GM18873 (cell line): ENCODE measurements around the gene CRYZL1.
"Not testable (repeated sequence)": the region's sequence is repeated elsewhere in the genome, so short reads cannot be mapped to it uniquely, and the experiment has no call there.

Source experiments
- ATAC-seq: cut with Tn5 transposase; IDR thresholded peaks from one replicate; pipeline ENCODE4 v1.9.1; 2021; ENCODE audit warnings: mild to moderate bottlenecking, moderate library complexity, moderate number of reproducible peaks; ENCODE audit not compliant: unreplicated experiment, low FRiP score

The CRYZL1 gene

DNA sequence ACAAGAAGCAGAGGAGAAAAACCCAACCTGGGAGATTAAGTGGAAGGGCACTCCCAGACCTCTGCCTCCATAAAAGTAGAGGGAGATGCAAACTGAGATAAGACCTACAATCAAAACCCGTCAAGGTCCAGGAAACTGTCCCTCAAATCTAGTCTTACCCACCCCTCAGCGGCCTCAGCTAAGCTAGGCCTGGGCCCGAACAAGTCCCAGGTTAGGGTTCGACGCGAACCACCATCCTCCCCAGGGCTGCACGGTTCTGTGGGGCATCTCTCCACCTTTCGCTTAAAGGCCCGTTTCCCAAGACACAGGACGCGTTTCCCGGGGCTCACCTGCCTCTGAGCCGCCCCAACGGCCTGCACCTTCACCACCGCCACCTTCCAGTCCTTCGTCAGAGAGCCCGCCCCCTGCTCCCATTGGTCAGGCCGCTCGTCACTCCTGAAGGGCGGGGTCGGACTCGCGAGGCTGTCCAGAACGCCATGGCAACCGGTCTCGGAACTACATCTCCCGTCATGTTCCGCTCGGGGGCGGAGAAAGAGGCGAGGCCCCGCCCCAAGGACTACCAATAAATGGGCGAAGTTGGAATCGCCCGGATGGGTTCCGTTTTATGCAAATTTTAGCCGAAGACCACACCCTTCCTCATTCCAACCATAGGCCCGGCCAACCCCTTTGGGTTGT lies at the start of gene CRYZL1:
Gene CRYZL1 (minus strand): TSS at position 390 of the 675 bp plus-strand sequence. CDS start 10,190 bp downstream, outside the sequence.
- peak; percentile 85 for ATAC-seq

DNA sequence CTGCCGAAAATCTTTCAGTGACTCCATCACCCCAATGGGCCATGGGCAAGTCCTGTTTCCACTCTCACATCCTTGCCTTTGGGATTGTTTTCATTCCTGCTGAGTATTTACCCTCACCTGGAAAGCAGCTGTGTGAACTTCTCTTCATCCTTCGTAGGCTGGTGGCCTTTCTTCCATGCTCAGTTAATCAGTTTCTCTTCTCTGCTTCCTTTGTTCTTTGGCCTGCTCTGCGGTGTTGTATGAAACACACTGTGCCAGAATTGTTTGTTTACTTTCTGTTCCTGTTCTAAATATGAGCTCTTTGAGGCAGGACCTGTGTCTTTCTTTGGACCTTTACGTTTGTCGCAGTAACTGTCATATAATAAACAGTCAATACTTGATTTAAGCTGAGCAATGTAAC lies 49.3 kb upstream of the CRYZL1 start:
- ATAC-seq = no peak

DNA sequence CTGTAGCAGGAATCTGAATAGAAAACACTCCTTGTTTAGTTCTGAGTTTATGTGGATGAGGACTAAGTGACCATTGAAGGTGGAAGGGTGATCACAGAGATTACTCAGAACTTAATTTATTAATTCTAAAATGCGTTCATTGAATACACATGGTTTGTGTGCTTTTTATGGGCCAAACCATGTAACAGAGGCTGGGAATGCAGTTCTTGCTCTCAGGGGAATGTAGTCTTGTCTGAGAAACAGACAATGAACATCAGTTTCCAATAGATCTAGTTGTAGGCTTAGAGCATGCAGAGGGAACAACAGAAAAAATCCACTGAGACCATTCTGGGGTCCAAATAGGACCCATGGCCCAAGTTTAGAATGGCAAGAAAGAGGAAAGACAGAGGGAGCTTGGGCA lies 46.8 kb upstream of the CRYZL1 start:
- no peak for ATAC-seq

DNA sequence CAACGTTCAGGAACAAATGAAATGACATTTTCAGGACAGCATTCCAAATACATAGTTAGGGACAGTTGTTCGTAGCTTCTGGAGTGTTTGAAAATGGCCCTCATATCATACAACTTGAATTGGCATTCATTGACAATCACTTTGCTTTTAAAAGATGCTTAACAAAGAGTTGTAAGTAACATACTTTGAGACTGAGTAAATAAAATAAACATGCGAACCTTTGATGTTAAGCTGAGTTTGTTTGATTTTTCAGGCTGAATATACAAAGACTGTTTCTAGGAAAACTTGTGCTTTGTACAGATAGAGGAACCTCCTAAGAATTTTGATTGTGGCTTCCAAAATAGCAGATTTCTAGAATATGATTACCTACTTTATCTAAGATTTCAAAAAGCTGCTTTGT lies 46.1 kb upstream of the CRYZL1 start:
- no peak for ATAC-seq

DNA sequence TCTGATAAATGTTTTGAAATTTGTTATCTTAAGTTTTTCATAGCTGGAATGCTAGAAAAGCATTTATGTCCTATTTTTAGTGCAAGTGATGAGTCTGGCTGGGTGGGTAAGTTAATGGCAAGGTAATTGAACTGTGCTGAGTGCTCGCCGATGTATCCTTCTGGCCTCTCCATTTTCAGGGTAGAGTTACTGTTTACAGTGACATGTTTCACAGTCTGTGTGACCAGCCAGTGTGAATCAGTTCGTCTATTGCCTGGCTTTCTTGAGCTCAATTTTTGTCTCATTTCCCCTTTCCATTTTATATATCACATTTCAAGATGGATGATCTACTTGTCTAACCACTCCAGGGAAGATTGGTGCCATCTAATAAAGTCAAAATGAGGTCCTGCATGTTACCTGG lies 44.8 kb upstream of the CRYZL1 start:
- no peak for ATAC-seq

DNA sequence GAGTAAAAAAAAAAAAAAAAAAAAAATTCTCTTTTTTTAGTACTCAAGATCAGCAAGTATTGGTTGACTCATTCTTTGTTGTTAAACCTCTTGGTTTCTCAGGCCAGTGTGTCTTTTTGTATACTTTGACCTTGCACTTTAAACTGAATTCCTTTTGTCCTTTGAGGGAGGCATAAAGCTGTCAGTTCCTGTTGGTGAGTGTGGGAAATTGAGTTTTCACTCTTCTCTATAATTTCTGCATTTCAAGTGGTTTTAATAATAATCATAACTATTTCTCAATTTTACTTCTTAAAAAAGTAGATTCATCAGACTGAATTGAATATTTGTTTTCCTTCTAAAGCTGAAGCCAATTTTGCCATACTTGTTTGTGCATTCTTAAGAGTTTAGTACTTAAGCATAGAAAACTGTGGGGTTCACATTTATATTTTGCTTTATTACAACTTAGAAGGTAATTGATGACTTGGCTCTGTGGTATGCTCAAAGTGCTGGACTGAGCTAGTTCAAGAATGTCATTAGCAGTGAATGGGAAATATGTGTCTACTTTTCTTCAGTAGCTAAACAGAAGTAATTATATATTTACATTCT lies 44.2 kb upstream of the CRYZL1 start:
- ATAC-seq = no peak

DNA sequence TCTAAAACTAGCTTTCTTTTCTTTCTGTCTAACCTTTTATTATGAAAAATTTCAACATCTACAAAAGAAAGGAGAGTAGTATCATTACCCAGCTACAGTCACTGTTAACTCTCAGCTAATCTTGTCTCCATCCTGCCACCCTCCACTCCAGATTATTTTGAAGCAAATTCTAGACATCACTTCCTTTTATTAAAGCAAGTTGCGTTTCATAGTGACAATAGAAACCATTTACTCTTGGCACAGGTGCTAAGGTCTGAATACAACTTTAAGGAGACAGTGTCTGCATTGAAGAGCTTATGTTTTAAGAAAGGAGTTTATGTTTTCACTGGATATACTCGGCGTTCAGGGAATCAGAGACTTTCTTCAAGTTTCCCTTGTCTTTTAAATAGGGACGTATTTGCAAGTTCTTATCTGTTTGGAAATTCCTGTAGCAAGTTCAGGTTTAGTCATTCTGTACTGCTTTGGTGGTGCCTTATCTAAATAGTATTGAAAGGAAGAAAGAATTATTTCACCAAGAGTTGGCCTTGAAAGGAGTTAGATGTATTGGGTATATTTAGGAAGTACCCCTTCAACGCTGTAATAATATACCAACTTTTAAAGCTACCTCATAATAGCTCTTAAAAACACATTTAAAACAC lies 43.5 kb upstream of the CRYZL1 start:
- ATAC-seq = no peak

DNA sequence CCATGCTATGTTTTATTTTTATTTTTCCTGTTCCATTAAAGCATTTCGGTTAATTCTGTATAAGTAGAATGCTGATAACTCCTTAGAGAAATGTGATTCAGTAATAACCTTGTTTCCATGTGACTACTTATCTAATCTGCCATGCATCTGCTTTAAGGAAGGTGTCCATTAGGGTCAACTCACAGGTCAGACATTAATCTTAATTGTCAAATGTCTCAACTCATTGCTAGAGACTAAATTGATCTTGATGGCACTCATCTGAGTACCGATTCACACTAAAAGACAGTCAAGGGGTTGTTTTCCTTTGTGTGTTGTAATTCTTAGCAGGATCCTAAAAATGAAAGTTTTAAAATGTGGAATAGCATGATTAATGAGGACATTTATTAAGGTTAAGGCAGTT lies 42.5 kb upstream of the CRYZL1 start:
- no peak for ATAC-seq

DNA sequence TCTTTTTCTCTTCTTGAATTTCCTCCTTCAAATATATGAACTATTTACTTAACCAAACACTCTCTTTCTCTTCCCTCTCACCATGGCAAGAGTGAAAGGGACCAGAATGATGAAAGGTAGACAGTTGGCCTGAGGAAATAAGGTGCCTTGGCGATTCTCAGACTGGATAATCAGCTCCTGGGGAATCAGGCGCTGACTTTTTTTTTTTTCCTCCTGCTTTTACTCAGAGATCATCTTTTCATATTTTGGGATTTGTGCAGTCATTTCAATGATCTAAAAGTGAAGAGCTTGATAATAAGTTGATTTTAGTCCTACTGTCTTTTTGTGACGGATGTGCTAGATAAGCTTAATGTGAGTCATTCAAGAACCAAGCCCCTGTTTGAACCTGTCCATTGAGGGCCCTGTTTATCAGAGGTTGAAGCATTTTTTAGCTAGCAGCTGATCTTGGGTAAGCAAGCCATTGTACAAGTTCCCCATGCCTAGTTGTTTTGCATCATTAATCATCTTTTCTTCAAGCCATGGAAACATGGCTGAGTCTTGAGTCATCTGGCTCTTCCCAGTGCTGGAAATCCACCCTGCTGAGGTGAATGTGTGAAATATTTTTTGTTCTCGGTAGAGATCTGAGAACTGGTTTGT lies 41.6 kb upstream of the CRYZL1 start:
- ATAC-seq = no peak

DNA sequence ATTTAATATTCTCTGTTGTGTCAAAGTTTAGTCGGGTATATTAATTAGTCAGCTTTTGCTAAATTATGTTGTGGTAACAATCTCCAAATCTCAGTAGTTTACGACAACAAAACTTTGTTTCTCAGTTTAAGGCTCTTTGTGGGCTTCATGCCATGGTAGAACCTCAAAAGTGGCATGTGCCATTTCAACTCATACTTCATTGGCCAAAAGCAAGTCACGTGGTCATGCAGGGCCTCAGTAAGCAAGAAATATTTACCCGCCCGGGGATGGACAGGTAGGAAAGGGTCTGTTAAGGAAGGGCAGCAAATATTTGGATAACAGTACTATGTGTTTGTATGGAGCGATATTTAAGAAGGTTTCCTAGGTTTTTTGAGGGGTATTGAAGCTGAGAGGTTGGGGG lies 39.3 kb upstream of the CRYZL1 start:
- no peak for ATAC-seq

DNA sequence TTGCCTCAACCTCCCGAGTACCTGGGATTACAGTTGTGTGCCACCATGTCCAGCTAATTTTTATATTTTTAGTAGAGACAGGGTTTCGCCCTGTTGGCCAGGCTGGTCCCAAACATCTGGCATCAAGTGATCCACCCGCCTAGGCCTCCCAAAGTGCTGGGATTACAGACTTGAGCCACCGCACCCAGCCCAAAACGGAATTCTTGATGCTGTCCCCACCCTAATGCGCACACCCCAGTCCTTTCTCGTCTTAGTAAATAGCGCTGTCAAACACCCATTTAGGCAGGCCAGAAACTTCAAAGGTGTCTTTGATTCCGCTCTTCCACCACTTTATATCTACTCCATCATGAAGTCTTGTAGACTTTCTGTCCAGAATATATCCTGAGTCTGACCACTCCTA lies 35.9 kb upstream of the CRYZL1 start:
- ATAC-seq = no peak

DNA sequence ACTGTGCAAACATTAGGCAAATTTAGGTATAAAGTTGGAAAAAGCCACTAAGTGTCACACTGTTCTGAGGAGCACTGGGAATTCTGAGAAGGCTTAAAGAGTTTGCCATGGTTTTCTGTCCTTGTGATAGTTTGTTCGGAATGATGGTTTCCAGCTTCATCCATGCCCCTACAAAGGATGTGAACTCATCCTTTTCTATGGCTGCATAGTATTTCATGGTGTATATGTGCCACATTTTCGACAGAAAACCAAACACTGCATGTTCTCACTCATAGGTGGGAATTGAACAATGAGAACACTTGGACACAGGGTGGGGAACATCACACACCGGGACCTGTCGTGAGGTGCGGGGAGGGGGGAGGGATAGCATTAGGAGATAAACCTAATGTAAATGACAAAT lies 35.1 kb upstream of the CRYZL1 start:
- not testable (repeated sequence) for ATAC-seq

DNA sequence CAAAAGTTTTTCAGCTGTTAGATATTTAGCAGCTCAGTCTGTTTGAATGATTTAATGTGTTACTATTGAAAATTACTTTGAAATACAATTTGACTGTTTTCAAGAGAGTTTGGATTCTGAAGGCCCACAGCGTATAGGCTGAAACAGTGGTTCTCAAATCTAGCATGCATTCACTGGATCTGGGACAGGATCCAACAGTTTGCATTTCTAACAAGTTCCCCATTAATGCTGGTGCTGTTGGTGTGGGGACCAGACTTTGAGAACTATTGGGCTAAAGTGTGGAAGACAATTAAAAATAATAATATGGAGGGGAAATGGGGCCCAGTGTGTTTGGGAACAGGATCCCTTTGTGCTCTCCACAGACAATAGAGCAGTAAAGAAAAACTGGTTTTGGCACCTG lies 32.7 kb upstream of the CRYZL1 start:
- ATAC-seq = no peak

DNA sequence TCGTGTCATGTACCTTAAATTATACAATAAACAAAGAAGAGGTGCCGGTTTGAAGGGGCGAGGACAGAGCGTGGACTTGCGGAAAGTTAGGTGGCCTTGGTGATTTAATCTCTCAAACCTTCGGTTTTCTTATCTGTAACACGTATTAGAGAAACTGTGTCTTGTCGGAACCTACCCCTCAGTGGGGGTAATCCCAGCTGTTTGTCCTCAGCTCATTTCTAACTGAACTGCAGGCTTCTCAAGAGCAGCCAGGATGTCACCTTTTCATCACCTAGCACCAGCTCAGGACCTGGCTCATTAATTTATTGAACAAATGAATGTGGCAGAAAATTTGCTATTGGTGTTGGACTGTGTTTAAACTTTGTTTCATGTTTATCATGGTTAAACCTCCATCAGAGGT lies 31.9 kb upstream of the CRYZL1 start:
- ATAC-seq = no peak

DNA sequence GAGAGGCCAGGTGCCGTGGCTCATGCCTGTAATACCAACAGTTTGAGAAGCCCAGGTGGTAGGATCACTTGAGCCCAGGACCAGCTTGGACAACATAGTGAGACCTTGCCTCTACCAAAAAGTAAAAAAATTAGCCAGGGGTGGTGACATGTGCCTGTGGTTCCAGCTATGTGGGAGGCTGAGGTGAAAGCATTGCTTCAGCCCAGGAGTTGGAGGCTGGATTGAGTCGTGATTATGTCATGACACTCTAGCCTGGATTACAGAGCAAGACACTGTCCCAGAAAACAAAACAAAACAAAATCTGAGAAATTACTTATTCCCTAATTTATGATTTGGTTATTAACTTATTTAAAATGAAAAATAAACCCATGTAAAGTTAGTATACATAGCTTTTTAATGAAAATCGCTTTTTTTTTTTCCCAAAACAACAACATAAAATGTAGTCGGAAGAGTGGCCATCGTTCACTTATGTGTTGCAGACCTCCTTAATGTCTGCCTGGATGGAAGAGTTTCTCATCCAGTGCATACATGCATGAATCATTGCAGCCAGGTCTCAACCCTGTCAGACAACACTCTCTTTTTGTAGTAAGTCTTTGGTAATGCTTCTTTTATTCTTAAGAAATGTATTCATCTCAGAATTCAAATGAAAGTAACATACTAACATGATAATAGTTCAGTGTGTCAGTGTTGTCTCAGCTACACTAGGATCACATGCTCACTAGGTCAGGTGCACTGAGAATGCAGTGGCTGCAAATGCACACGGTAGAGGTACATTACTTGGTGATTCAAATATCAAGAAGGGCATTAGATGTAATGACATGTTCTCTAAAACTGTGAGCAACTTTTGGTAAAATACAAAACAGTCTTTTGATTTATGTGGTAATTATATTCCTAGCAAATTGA lies 28.8 kb upstream of the CRYZL1 start:
- ATAC-seq = no peak

DNA sequence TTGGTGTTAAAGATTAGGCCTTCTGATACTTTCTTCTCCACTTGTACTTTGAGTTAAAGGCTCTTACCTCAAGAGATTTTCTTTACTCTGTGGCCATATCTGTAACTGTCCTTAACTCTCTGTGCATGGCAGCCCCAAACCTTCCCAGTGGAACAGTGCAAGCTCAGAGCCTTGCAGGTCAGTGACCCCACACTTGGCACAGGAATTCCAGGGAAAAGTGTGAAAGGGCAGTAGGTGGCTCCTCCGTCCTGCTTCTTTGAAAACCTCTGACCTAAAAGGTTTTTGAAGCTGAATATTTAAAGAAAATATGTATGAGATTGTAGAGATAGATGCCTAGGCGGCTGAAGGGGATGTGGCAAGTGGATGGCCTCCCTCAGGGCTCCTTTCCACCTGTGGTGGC lies 27.1 kb upstream of the CRYZL1 start:
- no peak for ATAC-seq

DNA sequence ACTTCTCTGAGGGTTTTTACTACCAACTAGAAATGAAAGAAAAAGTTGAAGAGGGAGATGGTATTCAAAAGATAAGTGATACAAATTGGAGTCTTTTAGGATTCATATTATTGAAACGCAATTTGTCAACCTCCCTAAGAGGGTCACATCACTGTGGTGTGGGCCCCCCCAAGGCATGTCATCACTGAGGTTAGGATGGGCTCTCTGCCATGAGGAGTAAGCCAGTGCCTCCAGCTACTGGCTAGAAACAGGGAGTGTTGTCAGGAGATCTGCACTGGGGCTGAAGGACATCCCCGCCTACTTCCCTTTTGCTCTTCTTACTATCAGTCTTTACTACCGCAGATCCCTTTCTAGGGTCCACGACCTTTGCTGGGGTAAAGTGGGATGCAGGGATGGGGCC lies 26.6 kb upstream of the CRYZL1 start:
- no peak for ATAC-seq

DNA sequence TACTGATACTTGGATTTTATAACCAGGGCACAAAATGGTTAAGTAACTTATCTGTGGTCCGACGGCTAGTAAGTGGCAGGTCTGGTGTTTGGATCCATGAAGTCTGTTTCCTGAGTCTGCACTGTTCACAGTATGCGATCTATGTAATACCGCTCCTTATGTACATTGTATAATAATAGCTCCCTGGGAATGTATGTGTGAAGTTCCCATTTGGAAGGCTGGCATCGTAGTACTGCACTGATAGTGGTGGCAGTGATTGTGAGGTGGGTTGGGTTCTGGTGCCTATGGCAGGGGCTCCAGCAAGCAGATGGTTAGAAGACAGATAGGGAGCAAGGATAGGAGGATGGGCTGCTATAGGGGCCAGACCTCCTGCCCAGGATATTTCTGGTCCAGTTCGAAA lies 26.1 kb upstream of the CRYZL1 start:
- ATAC-seq = no peak

DNA sequence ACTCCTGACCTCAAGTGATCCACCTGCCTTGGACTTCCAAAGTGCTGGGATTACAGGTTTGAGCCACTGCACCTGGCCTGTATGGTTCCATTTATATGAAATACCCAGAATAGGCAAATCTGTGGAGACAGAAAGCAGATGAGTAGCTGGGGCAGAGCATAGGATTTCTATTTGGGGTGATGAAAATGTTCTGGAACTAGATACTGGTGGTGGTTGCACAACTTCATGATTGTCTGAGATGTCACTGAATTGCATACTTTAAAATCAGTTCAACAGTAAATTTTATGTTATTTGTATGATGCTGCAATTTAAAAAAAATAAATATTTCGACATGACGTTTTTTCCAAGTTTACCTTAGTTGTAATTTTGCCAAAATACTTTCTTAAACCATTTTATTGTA lies 24.6 kb upstream of the CRYZL1 start:
- no peak for ATAC-seq

DNA sequence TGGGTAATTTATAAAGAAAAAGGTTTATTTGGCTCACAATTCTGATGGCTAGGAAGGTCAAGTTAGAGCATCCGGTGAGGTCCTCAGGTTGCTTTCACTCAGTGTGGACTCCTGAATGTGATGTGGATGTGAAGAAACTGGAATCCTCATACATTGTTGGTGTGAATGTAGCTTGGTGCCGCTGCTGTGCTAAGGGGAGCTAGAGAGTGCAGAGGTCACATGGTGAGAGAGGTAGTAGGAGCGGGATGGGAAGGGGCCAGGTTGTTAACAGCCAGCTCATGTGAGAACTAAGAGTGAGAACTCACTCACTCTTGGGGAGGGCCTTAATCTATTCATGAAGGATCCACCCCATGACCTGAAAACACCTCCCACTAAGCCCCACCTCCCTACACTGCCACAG lies 22.6 kb upstream of the CRYZL1 start:
- ATAC-seq = no peak

DNA sequence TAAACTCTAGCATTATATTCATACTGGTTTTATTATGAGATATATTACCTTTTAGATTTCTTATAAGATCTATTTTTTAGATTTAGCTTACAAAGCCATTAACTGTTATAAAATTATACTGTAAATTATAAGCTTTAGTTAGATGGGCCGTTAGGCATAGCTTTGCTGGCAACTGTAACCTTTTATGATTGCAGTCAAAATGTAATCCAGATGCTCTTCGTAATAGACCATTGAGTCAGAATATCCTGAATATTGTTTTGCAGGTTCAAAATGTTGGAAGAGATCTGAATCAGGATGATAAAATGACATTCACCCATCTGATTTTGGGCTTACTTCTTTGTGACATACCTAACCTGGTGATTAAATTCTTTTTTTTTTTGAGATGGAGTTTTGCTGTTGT lies 21.7 kb upstream of the CRYZL1 start:
- ATAC-seq = no peak
